GM12878 (cell line): ENCODE results near the gene INF2. TPM values are rescaled to one million over a fixed set of nuclear protein-coding genes. Genes with fewer than 3 reads are reported as not detected.

ENCODE experiments used
- ATAC-seq: fragments of 200-7000 bp; cut with Tn5 transposase; 3 replicates; pipeline ENCODE4 v1.9.1; 2020; ENCODE audit warnings: mild to moderate bottlenecking, moderate library complexity
- BruUV-seq: library from RNA; stranded (reverse); fragments of 400-500 nt; replicated peaks from 2 replicates; lab custom pipeline; 2021; lab: Mats Ljungman, UMichigan
- CTCF ChIA-PET: fragments of 300-600 bp; sonication (Branson Sonifier 250); formaldehyde crosslinking; extraction: SDS; loops from one replicate; lab custom pipeline; 2021; ENCODE audit warnings: inconsistent platforms; lab: Yijun Ruan, JAX
- POLR2A ChIA-PET: fragments of 350-600 bp; formaldehyde crosslinking; extraction: SDS; loops from one replicate; lab custom pipeline; 2021; ENCODE audit warnings: inconsistent platforms; lab: Charles Lee
- RAD21 ChIA-PET: fragments of 300-600 bp; sonication (Branson Sonifier 250); formaldehyde crosslinking; loops from one replicate; lab custom pipeline; 2023; ENCODE audit warnings: antibody characterized with exemption; ENCODE audit not compliant: unreplicated experiment; lab: Charles Lee
- SMC1A ChIA-PET: fragments of 300-600 bp; sonication (Branson Sonifier 250); formaldehyde crosslinking; loops from one replicate; lab custom pipeline; 2023; ENCODE audit not compliant: unreplicated experiment, uncharacterized antibody; lab: Charles Lee
- DNase-seq: peaks from one replicate; pipeline ENCODE4 v3.0.0-alpha.2; 2011; ENCODE audit warnings: low read depth, low spot score
- FAIRE-seq: peaks from 3 replicates; lab custom pipeline; 2011; peaks lifted over from hg19 to GRCh38; lab: Jason Lieb, UNC
- H2AFZ ChIP-seq: 2 replicates; pipeline ENCODE4 v1.6.0; 2011; ENCODE audit warnings: low read depth, low read length, control low read depth; ENCODE audit not compliant: control insufficient read depth
- H3K27ac ChIP-seq: 2 replicates; pipeline ENCODE4 v1.5.1; 2011; ENCODE audit warnings: control low read depth; ENCODE audit not compliant: control insufficient read depth, insufficient read depth
- H3K27me3 ChIP-seq, 2 experiments: replicated peaks in 1 of 2; 2 replicates each; pipeline versions ENCODE4 v1.6.0 to v1.6.1; 2011; ENCODE audit warnings: low read length in 1 of 2; ENCODE audit not compliant: control insufficient read depth in 2 of 2, insufficient read depth in 2 of 2
- H3K36me3 ChIP-seq, 2 experiments: 2 replicates each; pipeline ENCODE4 v1.5.1; 2011; ENCODE audit warnings: low read length in 1 of 2; ENCODE audit not compliant: control insufficient read depth in 2 of 2, insufficient read depth in 2 of 2
- H3K4me1 ChIP-seq: 2 replicates; pipeline ENCODE4 v1.6.1; 2011; ENCODE audit warnings: mild to moderate bottlenecking, low read length, moderate library complexity, mixed read lengths; ENCODE audit not compliant: control insufficient read depth, insufficient read depth
- H3K4me2 ChIP-seq: 2 replicates; pipeline ENCODE4 v1.6.0; 2011; ENCODE audit warnings: control low read depth; ENCODE audit not compliant: control insufficient read depth, insufficient read depth
- H3K4me3 ChIP-seq: fragments of 200-600 bp; sonication (generic); 2 replicates; pipeline ENCODE4 v1.5.1; 2016
- H3K79me2 ChIP-seq: 2 replicates; pipeline ENCODE4 v1.6.0; 2011; ENCODE audit warnings: low read length; ENCODE audit not compliant: control insufficient read depth, insufficient read depth
- H3K9ac ChIP-seq: 2 replicates; pipeline ENCODE4 v1.8.0; 2011; ENCODE audit warnings: low read length, control low read depth, mixed read lengths; ENCODE audit not compliant: control insufficient read depth, insufficient read depth
- H3K9me3 ChIP-seq: replicated peaks from 3 replicates; pipeline ENCODE4 v1.5.1; 2011; ENCODE audit warnings: mild to moderate bottlenecking, low read length; ENCODE audit not compliant: control insufficient read depth, insufficient read depth
- H4K20me1 ChIP-seq: 2 replicates; pipeline ENCODE4 v1.6.0; 2011; ENCODE audit not compliant: control insufficient read depth, insufficient read depth
- EZH2 ChIP-seq: IDR thresholded peaks from 2 replicates; pipeline ENCODE4 v1.6.1; 2012; ENCODE audit warnings: low read depth, mild to moderate bottlenecking, control low read depth, inconsistent platforms, low read length, borderline replicate concordance; ENCODE audit not compliant: control insufficient read depth
- KLF5 ChIP-seq: fragments of 450-650 bp; IDR thresholded peaks from 2 replicates; pipeline ENCODE4 v1.6.1; 2014; ENCODE audit warnings: mild to moderate bottlenecking; ENCODE audit not compliant: partially characterized antibody
- MEF2A ChIP-seq: IDR thresholded peaks from 2 replicates; pipeline ENCODE4 v1.6.1; 2011; ENCODE audit warnings: low read depth, mild to moderate bottlenecking, low read length, moderate library complexity; ENCODE audit not compliant: insufficient read depth
- PAX8 ChIP-seq: fragments of 450-650 bp; IDR thresholded peaks from 2 replicates; pipeline ENCODE4 v1.6.1; 2017; ENCODE audit warnings: mild to moderate bottlenecking, moderate library complexity
- PML ChIP-seq: IDR thresholded peaks from 2 replicates; pipeline ENCODE4 v1.6.1; 2012; ENCODE audit warnings: low read length, inconsistent platforms
- RAD51 ChIP-seq: fragments of 450-650 bp; IDR thresholded peaks from 2 replicates; pipeline ENCODE4 v1.6.1; 2016; ENCODE audit warnings: moderate library complexity, mild to moderate bottlenecking, inconsistent platforms
- SIN3A ChIP-seq: IDR thresholded peaks from 2 replicates; pipeline ENCODE4 v1.6.1; 2012; ENCODE audit warnings: low read depth, low read length, improper control_type of control experiment
- SUPT20H ChIP-seq: IDR thresholded peaks from 2 replicates; pipeline ENCODE4 v1.6.1; 2011; ENCODE audit warnings: low read depth, mild to moderate bottlenecking, low read length, moderate library complexity, borderline replicate concordance; ENCODE audit not compliant: control insufficient read depth
- TBL1XR1 ChIP-seq: IDR thresholded peaks from 2 replicates; pipeline ENCODE4 v1.6.1; 2012; ENCODE audit warnings: low read depth, low read length, improper control_type of control experiment
- WGBS: methylation state at CpG from one replicate; pipeline ENCODE4 v1.1.6; 2016; ENCODE audit warnings: low lambda C conversion rate; ENCODE audit not compliant: insufficient replicate concordance, insufficient coverage; ENCODE audit errors: missing lambda C conversion rate; 5-methylcytosine and 5-hydroxymethylcytosine counted together
- in situ Hi-C: fragments of 300-500 bp; cut with MboI; formaldehyde crosslinking; loops from 9 replicates; pipeline ENCODE4 v1.14.3; 2018; ENCODE audit warnings: mixed read lengths
- intact Hi-C: fragments of 100-400 bp; cut with micrococcal nuclease; formaldehyde crosslinking; loops from one replicate; pipeline ENCODE4 v1.14.2; 2022; ENCODE audit not compliant: unreplicated experiment
- polyA plus RNA-seq, 11 experiments: library from polyadenylated mRNA; depleted of rRNA in 4 of 11; unstranded in 6 of 11; stranded (reverse) in 5 of 11; fragments of >200 nt; fragmentation: Nextera tagmentation in 4 of 11; fragmentation: Illumina TruSeq in 1 of 11; extraction: Ambion mirVana in 4 of 11; extraction: Trizol in 1 of 11; gene quantifications; 1 replicate in 1 of 11; 2 replicates in 10 of 11; pipeline versions ENCODE4 v1.2.1 to v1.2.3, GENCODE V29; 2011 to 2016; ENCODE audit warnings: inconsistent platforms in 2 of 11, missing spikeins in 2 of 11, low read depth in 1 of 11
- total RNA-seq, 4 experiments: library from RNA; depleted of rRNA in 3 of 4; stranded (reverse); fragments of >200 nt in 3 of 4; fragmentation: Illumina TruSeq in 1 of 4; extraction: Trizol in 1 of 4; gene quantifications; 2 replicates each; pipeline versions ENCODE4 v1.2.1 to v1.2.3, GENCODE V29; 2013 to 2021
- TF ChIP-seq, protein P1 (sequence below): fragments of 450-650 bp; IDR thresholded peaks from 2 replicates; pipeline ENCODE4 v1.6.1; 2017; ENCODE audit warnings: borderline replicate concordance
- TF ChIP-seq, protein P2 (sequence below): IDR thresholded peaks from 2 replicates; pipeline ENCODE4 v1.6.1; 2012; ENCODE audit warnings: improper control_type of control experiment, low read depth, low read length; ENCODE audit not compliant: insufficient replicate concordance
- TF ChIP-seq, protein P3 (sequence below): fragments of 450-650 bp; IDR thresholded peaks from 2 replicates; pipeline ENCODE4 v1.6.1; 2018; ENCODE audit warnings: mild to moderate bottlenecking, low read depth, moderate library complexity; ENCODE audit not compliant: partially characterized antibody

INF2 gene
- total and polyA plus RNA-seq, 10 of the 15 experiments (the other 5 are each of a cell fraction or from before 2014, with no cell fraction given) = 0.72 to 43.2 (median 8.3) TPM

- RAD21 ChIA-PET = interaction anchor here (2.4 kb wide), 1 partner anchor 18 kb away, joined by 29 read pairs; no protein-coding TSS in a partner anchor
- H3K4me1 ChIP-seq = peaks cover 29% of the 10 kb centered on the region
- no peaks in the 10 kb centered on the region for H4K20me1 ChIP-seq
- no peak overlapping the region for H3K4me2 ChIP-seq
- peaks cover 4% of the 10 kb centered on the region; the same call in 1 of the 3 replicates for H3K9me3 ChIP-seq
- WGBS = 88% methylated on average over 7 of the region's 7 CpGs
- no peaks in the 10 kb centered on the region for H3K36me3 ChIP-seq
- no peak overlapping the region for H3K9ac ChIP-seq
- in situ Hi-C loops = no loop called here
- intact Hi-C loops = loop anchor here (2.0 kb wide), 1 partner anchor 15 kb away; no protein-coding TSS in a partner anchor
- no TSS peak for BruUV-seq
- DNase-seq (no peak), ATAC-seq (no peak), FAIRE-seq (no peak)
- no peak overlapping the region for H3K4me3 ChIP-seq
- no peak overlapping the region for H3K27ac ChIP-seq
- H3K79me2 ChIP-seq = no peaks in the 10 kb centered on the region
- no peaks in the 10 kb centered on the region; a peak in 1 of 4 replicates for H3K27me3 ChIP-seq
- SMC1A ChIA-PET = interaction anchor here (1.6 to 5.4 kb wide), 2 partner anchors 15 to 18 kb away, joined by 3 to 60 read pairs; no protein-coding TSS in a partner anchor
- CTCF ChIA-PET = interaction anchor here (0.6 to 8.3 kb wide), 3 partner anchors 13 to 287 kb away, joined by 3 to 72 read pairs (median 3); no protein-coding TSS in a partner anchor
- POLR2A ChIA-PET = interaction anchor here (0.7 to 3.5 kb wide), 5 partner anchors 11 to 687 kb away, joined by 3 to 49 read pairs (median 6); partner anchors contain the start of gene SIVA1
- no peak overlapping the region for H2AFZ ChIP-seq
- TF ChIP-seq PAX8 (no peak), RAD51 (no peak), KLF5 (no peak), TBL1XR1 (no peak), MEF2A (no peak), PML (no peak), EZH2 (no peak), SUPT20H (no peak), SIN3A (no peak)
- TF ChIP-seq, protein P1, sequence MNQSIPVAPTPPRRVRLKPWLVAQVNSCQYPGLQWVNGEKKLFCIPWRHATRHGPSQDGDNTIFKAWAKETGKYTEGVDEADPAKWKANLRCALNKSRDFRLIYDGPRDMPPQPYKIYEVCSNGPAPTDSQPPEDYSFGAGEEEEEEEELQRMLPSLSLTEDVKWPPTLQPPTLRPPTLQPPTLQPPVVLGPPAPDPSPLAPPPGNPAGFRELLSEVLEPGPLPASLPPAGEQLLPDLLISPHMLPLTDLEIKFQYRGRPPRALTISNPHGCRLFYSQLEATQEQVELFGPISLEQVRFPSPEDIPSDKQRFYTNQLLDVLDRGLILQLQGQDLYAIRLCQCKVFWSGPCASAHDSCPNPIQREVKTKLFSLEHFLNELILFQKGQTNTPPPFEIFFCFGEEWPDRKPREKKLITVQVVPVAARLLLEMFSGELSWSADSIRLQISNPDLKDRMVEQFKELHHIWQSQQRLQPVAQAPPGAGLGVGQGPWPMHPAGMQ = no peak
- TF ChIP-seq, protein P2, sequence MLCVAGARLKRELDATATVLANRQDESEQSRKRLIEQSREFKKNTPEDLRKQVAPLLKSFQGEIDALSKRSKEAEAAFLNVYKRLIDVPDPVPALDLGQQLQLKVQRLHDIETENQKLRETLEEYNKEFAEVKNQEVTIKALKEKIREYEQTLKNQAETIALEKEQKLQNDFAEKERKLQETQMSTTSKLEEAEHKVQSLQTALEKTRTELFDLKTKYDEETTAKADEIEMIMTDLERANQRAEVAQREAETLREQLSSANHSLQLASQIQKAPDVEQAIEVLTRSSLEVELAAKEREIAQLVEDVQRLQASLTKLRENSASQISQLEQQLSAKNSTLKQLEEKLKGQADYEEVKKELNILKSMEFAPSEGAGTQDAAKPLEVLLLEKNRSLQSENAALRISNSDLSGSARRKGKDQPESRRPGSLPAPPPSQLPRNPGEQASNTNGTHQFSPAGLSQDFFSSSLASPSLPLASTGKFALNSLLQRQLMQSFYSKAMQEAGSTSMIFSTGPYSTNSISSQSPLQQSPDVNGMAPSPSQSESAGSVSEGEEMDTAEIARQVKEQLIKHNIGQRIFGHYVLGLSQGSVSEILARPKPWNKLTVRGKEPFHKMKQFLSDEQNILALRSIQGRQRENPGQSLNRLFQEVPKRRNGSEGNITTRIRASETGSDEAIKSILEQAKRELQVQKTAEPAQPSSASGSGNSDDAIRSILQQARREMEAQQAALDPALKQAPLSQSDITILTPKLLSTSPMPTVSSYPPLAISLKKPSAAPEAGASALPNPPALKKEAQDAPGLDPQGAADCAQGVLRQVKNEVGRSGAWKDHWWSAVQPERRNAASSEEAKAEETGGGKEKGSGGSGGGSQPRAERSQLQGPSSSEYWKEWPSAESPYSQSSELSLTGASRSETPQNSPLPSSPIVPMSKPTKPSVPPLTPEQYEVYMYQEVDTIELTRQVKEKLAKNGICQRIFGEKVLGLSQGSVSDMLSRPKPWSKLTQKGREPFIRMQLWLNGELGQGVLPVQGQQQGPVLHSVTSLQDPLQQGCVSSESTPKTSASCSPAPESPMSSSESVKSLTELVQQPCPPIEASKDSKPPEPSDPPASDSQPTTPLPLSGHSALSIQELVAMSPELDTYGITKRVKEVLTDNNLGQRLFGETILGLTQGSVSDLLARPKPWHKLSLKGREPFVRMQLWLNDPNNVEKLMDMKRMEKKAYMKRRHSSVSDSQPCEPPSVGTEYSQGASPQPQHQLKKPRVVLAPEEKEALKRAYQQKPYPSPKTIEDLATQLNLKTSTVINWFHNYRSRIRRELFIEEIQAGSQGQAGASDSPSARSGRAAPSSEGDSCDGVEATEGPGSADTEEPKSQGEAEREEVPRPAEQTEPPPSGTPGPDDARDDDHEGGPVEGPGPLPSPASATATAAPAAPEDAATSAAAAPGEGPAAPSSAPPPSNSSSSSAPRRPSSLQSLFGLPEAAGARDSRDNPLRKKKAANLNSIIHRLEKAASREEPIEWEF = no peak
- TF ChIP-seq, protein P3, sequence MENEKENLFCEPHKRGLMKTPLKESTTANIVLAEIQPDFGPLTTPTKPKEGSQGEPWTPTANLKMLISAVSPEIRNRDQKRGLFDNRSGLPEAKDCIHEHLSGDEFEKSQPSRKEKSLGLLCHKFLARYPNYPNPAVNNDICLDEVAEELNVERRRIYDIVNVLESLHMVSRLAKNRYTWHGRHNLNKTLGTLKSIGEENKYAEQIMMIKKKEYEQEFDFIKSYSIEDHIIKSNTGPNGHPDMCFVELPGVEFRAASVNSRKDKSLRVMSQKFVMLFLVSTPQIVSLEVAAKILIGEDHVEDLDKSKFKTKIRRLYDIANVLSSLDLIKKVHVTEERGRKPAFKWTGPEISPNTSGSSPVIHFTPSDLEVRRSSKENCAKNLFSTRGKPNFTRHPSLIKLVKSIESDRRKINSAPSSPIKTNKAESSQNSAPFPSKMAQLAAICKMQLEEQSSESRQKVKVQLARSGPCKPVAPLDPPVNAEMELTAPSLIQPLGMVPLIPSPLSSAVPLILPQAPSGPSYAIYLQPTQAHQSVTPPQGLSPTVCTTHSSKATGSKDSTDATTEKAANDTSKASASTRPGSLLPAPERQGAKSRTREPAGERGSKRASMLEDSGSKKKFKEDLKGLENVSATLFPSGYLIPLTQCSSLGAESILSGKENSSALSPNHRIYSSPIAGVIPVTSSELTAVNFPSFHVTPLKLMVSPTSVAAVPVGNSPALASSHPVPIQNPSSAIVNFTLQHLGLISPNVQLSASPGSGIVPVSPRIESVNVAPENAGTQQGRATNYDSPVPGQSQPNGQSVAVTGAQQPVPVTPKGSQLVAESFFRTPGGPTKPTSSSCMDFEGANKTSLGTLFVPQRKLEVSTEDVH = no peak
These were observed 13.2 kb upstream of the INF2 start for GRCh38 chr14:104676130-104676693.
